Measurements from ENCODE around the gene TRPV4. TPM values are rescaled to one million over a fixed set of nuclear protein-coding genes. Genes with fewer than 3 reads are reported as not detected.

TRPV4 gene
- total and polyA plus RNA-seq, 9 of the 15 experiments (the other 6 are each of a cell fraction or from before 2014, with no cell fraction given) = 0.13 TPM; not detected in 8

DNA sequence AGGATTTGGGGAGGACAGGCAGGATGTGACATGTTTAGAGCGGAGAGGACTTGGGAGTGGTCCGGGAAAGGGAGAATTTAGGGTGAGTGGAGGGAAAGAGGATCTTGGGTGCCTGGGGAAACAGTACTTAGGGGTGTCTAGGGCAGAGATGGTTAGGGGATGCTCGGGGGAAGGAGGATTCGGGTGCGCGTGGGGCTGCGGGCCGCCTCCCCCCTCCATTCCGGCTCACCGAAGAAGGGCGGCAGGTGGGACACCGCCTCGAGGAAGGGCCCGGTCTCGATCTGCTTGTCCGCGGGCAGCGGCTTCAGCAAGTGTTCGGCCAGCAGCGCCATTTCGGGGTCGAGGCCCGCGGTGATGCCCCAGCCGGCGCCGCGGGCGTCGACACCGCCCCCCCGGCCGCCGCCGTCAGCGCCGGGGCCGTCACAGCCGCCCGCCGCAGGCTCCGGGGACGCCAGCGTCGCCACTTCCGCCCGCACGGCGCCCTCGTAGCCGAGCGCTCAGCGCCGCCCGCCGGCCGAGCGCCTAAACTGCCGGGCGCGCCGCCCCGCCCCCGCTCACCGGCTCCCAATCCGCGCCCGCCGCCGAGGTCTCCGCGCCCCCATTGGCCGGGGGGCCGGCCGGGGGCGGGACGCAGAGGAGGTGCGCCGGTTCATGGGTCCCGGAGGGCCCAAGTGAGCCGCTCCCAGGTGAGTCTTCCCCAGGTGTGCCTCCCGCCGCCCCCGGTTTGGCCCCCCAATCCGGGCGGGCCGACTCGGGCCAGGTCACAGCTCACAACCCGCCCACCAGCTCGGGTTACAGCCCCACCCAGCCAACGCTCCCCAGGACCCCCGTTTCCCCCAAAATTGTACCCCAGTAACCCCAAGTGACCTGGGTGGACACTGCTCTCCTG is 47.1 kb upstream of the TRPV4 start, which contains the start of gene GLTP (continued):
- TF ChIP-seq, protein P1, sequence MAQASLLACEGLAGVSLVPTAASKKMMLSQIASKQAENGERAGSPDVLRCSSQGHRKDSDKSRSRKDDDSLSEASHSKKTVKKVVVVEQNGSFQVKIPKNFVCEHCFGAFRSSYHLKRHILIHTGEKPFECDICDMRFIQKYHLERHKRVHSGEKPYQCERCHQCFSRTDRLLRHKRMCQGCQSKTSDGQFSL (CRISPR knock-in tag; IDR thresholded peaks at IDR 0.05) = peak; percentile 45; the same call in 1 of the 2 replicates
- TF ChIP-seq, protein P1 (tag; IDR thresholded peaks at IDR 0.05) = no peak
- peak in 1 of 2 experiments; percentile 21; a peak in 1 of 4 replicates for TF ChIP-seq TEAD1 (CRISPR knock-in tag; IDR thresholded peaks at IDR 0.05)
- TF ChIP-seq CTCF (IDR thresholded peaks at IDR 0.05 in 2 of 3, conservative IDR thresholded peaks at IDR 0.05 in 1 of 3; ENCODE audit: insufficient read depth in 2 of 3, low read depth in 1 of 3, low read length in 3 of 3) = peak in 2 of 3 experiments; percentile 78 to 88; a peak in 5 of 6 replicates
- peak; percentile 45 for TF ChIP-seq RBBP5 (IDR thresholded peaks at IDR 0.05; ENCODE audit: borderline replicate concordance, insufficient read depth, low read length, poor library complexity, severe bottlenecking)
- TF ChIP-seq SNRNP70 (optimal IDR thresholded peaks at IDR 0.05; ENCODE audit: low read depth, low read length) = no peak
- peak in 1 of 2 experiments; percentile 13; a peak in 1 of 4 replicates for TF ChIP-seq RCOR1 (IDR thresholded peaks at IDR 0.05; ENCODE audit: borderline replicate concordance in 1 of 2, low read depth in 2 of 2, low read length in 2 of 2)
- peak in 2 of 3 experiments; percentile 58 to 69 for TF ChIP-seq YY1 (IDR thresholded peaks at IDR 0.05; ENCODE audit: borderline replicate concordance in 1 of 3, control insufficient read depth in 1 of 3, extremely low read depth in 1 of 3, insufficient read depth in 3 of 3, insufficient read length in 1 of 3, insufficient replicate concordance in 2 of 3, low read depth in 1 of 3, low read length in 2 of 3)
- no peak for TF ChIP-seq ZNF384 (IDR thresholded peaks at IDR 0.05; ENCODE audit: low read depth, low read length)
- TF ChIP-seq LARP7 (IDR thresholded peaks at IDR 0.05) = 0 out of 2 replicates have a peak, but pooled peaks have one; percentile 19
- TF ChIP-seq NKRF (IDR thresholded peaks at IDR 0.05; ENCODE audit: borderline replicate concordance) = 0 out of 2 replicates have a peak, but pooled peaks have one; percentile 25
- TF ChIP-seq, protein P2, sequence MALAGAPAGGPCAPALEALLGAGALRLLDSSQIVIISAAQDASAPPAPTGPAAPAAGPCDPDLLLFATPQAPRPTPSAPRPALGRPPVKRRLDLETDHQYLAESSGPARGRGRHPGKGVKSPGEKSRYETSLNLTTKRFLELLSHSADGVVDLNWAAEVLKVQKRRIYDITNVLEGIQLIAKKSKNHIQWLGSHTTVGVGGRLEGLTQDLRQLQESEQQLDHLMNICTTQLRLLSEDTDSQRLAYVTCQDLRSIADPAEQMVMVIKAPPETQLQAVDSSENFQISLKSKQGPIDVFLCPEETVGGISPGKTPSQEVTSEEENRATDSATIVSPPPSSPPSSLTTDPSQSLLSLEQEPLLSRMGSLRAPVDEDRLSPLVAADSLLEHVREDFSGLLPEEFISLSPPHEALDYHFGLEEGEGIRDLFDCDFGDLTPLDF (CRISPR knock-in tag; IDR thresholded peaks at IDR 0.05) = no peak
- peak in 1 of 2 experiments; percentile 67; a peak in 1 of 4 replicates for TF ChIP-seq ZNF639 (CRISPR knock-in tag; conservative IDR thresholded peaks at IDR 0.05 in 1 of 2, IDR thresholded peaks at IDR 0.05 in 1 of 2)
- no peak for TF ChIP-seq ARNT (IDR thresholded peaks at IDR 0.05)
